ENCODE measurements around the gene KRT16.
A peak's percentile ranks its signal among the peaks of the same experiment; 100 is the strongest.

GRCh38 chr17:41653892-41654677, 41.5 kb upstream of the KRT16 start:
- TF ChIP-seq CTCF (IDR thresholded peaks at IDR 0.05) (no peak), POLR2A (IDR thresholded peaks at IDR 0.05) (no peak), POLR2AphosphoS5 (IDR thresholded peaks at IDR 0.05) (peak in 2 of 3 donors; percentile 75 to 83), EP300 (IDR thresholded peaks at IDR 0.05) (no peak)
